ENCODE data around the gene LEUTX. TPM values are rescaled to one million over a fixed set of nuclear protein-coding genes. Genes with fewer than 3 reads are reported as not detected.

LEUTX gene
- polyA plus RNA-seq, 1 experiment, result not detected

DNA sequence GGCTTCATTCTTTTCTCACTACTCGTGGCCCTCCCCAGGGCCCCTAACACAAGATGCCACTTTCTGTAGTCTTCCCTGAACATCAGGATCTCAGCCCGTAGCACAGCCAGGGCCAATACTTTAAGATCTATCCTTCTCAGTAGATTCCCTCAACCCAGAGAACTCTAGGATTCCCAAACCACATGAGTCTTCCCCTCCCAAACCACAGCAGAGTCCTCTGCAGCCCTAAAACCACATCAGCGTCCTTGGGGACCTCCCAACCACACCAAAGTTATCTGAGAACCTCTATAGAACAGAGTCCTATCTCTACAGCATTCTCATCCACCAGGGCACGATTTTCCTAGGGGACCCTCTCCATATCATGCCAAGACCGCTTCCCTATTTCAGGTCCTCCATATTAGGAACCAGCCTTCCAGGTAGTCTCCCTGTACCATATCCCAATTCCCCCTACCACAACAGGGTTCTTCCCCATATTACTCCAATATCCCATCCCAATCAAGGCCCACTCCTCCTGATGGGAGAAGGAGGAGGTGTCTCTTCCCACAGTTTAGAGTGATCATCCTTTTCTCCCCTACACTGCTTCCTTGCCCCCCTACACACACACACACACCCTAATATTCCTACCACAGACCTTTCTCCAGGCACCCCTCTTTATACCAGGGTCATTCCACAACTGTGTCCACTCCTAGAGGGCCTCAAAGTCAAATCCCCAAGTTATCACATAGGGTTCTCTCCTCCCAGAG lies 53.9 kb downstream of the LEUTX start:
- Histone ChIP-seq H3K27me3 (ENCODE audit: control insufficient read depth, insufficient read depth, low read length) (no peaks in the 10 kb centered on the region), H3K36me3 (ENCODE audit: control insufficient read depth, insufficient read depth, low read length) (peaks cover 24% of the 10 kb centered on the region), H3K4me3 (ENCODE audit: low read depth, low read length) (peak overlapping the region; percentile 90)
- CTCF ChIA-PET, result interaction anchor here (1.8 to 2.2 kb wide), 2 partner anchors 10 to 40 kb away, joined by 12 to 35 read pairs; no protein-coding TSS in a partner anchor
- TF ChIP-seq, protein P1, sequence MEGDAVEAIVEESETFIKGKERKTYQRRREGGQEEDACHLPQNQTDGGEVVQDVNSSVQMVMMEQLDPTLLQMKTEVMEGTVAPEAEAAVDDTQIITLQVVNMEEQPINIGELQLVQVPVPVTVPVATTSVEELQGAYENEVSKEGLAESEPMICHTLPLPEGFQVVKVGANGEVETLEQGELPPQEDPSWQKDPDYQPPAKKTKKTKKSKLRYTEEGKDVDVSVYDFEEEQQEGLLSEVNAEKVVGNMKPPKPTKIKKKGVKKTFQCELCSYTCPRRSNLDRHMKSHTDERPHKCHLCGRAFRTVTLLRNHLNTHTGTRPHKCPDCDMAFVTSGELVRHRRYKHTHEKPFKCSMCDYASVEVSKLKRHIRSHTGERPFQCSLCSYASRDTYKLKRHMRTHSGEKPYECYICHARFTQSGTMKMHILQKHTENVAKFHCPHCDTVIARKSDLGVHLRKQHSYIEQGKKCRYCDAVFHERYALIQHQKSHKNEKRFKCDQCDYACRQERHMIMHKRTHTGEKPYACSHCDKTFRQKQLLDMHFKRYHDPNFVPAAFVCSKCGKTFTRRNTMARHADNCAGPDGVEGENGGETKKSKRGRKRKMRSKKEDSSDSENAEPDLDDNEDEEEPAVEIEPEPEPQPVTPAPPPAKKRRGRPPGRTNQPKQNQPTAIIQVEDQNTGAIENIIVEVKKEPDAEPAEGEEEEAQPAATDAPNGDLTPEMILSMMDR (IDR thresholded peaks at IDR 0.05; ENCODE audit: insufficient read depth, low read depth, low read length), result no peak
- POLR2A ChIA-PET, result no interaction called here
- DNase-seq (ENCODE audit: low read depth), result no peak

DNA sequence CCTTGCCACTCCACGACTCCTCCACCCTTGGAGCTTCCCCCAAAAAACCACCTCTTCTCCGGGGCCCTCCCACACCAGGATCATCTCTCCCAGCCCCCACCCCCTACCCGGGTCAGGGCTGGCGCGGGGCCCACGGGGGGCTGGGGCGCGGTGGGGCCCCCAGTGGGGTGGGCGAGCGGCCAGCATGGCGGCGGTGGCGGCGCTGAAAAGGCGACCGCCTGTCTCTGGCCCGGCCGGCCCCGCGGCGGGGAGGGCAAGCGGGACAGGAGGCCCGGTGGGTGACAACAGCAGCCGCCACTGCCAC lies 54.5 kb downstream of the LEUTX start:
- Histone ChIP-seq H3K36me3 (ENCODE audit: control insufficient read depth, insufficient read depth, low read length) (peaks cover 24% of the 10 kb centered on the region), H3K4me3 (ENCODE audit: low read depth, low read length) (peak overlapping the region; percentile 90), H3K27me3 (ENCODE audit: control insufficient read depth, insufficient read depth, low read length) (no peaks in the 10 kb centered on the region)
- TF ChIP-seq, protein P1 (IDR thresholded peaks at IDR 0.05; ENCODE audit: insufficient read depth, low read depth, low read length), result no peak
- DNase-seq (ENCODE audit: low read depth), result no peak
- ChIA-PET CTCF (interaction anchor here (0.9 to 2.2 kb wide), 3 partner anchors 8 to 41 kb away, joined by 6 to 35 read pairs (median 12); no protein-coding TSS in a partner anchor), POLR2A (interaction anchor here (0.9 to 1.6 kb wide), 2 partner anchors 9 to 13 kb away, joined by 4 to 11 read pairs; partner anchors contain the start of gene FBL)

GRCh38 chr19:39833464-39834286 lies 55.0 kb downstream of the LEUTX start, which contains the start of gene DYRK1B:
TSS of gene DYRK1B (minus strand) at chr19:39834162. CDS start at chr19:39831867, 2,295 bp downstream.
- H3K27me3 ChIP-seq (ENCODE audit: control insufficient read depth, insufficient read depth, low read length), result no peaks in the 10 kb centered on the region
- peak within 1 kb of the TSS; percentile 90 for H3K4me3 ChIP-seq (ENCODE audit: low read depth, low read length)
- ChIA-PET CTCF (interaction anchor here (0.5 to 2.2 kb wide), 6 partner anchors 9 to 294 kb away, joined by 3 to 35 read pairs (median 5); partner anchors contain the start of genes EID2 and FBL), POLR2A (interaction anchor here (0.6 to 1.6 kb wide), 4 partner anchors 8 to 796 kb away, joined by 4 to 26 read pairs (median 8); partner anchors contain the start of gene FBL)
- H3K36me3 ChIP-seq (ENCODE audit: control insufficient read depth, insufficient read depth, low read length), result peaks cover 25% of the 10 kb centered on the region
- TF ChIP-seq, protein P1 (IDR thresholded peaks at IDR 0.05; ENCODE audit: insufficient read depth, low read depth, low read length), result no peak
- DNase-seq (ENCODE audit: low read depth), result peak; percentile 76

GRCh38 chr19:39834287-39834841 lies 55.7 kb downstream of the LEUTX start:
- TF ChIP-seq, protein P1 (IDR thresholded peaks at IDR 0.05; ENCODE audit: insufficient read depth, low read depth, low read length), result no peak
- Histone ChIP-seq H3K27me3 (ENCODE audit: control insufficient read depth, insufficient read depth, low read length) (no peaks in the 10 kb centered on the region), H3K36me3 (ENCODE audit: control insufficient read depth, insufficient read depth, low read length) (peaks cover 30% of the 10 kb centered on the region), H3K4me3 (ENCODE audit: low read depth, low read length) (peak overlapping the region; percentile 90; the same call in 1 of the 2 replicates)
- DNase-seq (ENCODE audit: low read depth), result no peak
- ChIA-PET POLR2A (interaction anchor here (0.7 to 1.6 kb wide), 2 partner anchors 12 to 797 kb away, joined by 11 to 26 read pairs; partner anchors contain the start of gene FBL), CTCF (interaction anchor here (1.0 to 2.2 kb wide), 4 partner anchors 9 to 295 kb away, joined by 3 to 35 read pairs (median 8); partner anchors contain the start of genes EID2 and FBL)

Small RNA genes within 50 kb of the gene (small RNA-seq; reads per million reads assigned to genes)
- not detected for gene MIR6719 (ENCODE audit: insufficient read length, low read depth, low replicate concordance)

Other genes with a start within 250 kb of the LEUTX start
- gene EID2B, start 246.0 kb upstream of the LEUTX start, polyA plus RNA-seq (2011; rRNA removed), result 2.2 and 2.3 TPM in 2 replicates
- 5.5 and 7.9 TPM in 2 replicates for gene EID2, start 238.7 kb upstream of the LEUTX start, polyA plus RNA-seq (2011; rRNA removed)
- not detected in 2 replicates for gene LGALS13, start 176.3 kb upstream of the LEUTX start, polyA plus RNA-seq (2011; rRNA removed)
- not detected in 2 replicates for gene LGALS16, start 122.9 kb upstream of the LEUTX start, polyA plus RNA-seq (2011; rRNA removed)
- gene LGALS14, start 74.4 kb upstream of the LEUTX start, polyA plus RNA-seq (2011; rRNA removed), result not detected in 2 replicates
- not detected in 2 replicates for gene CLC, start 40.8 kb upstream of the LEUTX start, polyA plus RNA-seq (2011; rRNA removed)
- gene DYRK1B, start 55.3 kb downstream of the LEUTX start, polyA plus RNA-seq (2011; rRNA removed), result 6.6 and 8.4 TPM in 2 replicates
- 228 and 372 TPM in 2 replicates for gene FBL, start 67.5 kb downstream of the LEUTX start, polyA plus RNA-seq (2011; rRNA removed)
- gene FCGBP, start 155.8 kb downstream of the LEUTX start, polyA plus RNA-seq (2011; rRNA removed), result 0.01 TPM in 1 of 2 replicates, not detected in the other
- 71.5 and 105 TPM in 2 replicates for gene PSMC4, start 192.3 kb downstream of the LEUTX start, polyA plus RNA-seq (2011; rRNA removed)
- gene ZNF546, start 218.2 kb downstream of the LEUTX start, polyA plus RNA-seq (2011; rRNA removed), result 1.4 and 1.9 TPM in 2 replicates

All from BJ (cell line).